ENCODE results near the gene LRP2BP. TPM values are rescaled to one million over a fixed set of nuclear protein-coding genes. Genes with fewer than 3 reads are reported as not detected.
"Not testable (repeated sequence)": the region's sequence is repeated elsewhere in the genome, so short reads cannot be mapped to it uniquely, and the experiment has no call there.

LRP2BP gene
- total and polyA plus RNA-seq, 2 experiments from 2014 or later, result 0.28 to 1.7 TPM

DNA sequence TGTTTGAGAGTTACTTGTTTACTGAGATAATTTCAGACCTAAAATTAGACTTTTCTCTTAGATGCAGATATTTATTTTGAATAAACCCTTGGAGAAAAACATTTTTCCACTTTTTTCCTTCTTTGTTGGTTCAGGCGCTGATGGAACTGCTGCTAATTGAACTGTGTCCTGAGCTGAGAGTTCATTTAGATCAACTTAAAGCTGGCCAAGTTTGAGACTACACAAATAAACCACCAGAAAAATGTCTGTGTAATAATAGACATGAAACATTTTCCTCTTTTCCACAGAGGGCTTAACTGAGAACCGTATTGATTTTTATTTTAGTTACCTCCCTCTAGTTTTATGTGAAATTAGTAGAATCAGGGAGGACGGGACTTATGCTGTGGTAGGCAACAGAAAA is 32.5 kb downstream of the LRP2BP start:
- H3K27ac Mint-ChIP-seq, result peak overlapping the region; percentile 15; the same call in 1 of the 2 replicates

DNA sequence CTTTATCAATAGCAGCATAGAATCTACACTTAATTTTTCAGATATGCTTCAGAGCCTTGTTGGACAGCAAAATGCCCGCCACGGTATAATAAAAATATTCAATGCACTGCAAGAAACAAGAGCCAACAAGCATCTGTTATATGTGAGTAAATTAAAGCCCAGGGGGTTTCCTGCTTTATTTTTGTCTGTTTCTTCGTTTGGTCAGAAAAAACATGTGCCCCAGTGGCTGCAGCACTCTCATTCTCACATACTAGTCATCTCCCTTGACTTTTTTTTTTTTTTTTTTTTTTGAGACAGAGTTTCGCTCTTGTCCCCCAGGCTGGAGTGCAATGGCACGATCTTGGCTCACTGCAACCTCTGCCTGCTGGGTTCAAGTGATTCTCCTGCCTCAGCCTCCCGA is 33.2 kb downstream of the LRP2BP start:
- not testable (repeated sequence) for H3K4me3 ChIP-seq; H3K36me3 Mint-ChIP-seq (ENCODE audit: low read depth); DNase-seq (ENCODE audit: low spot score); H3K36me3 ChIP-seq (ENCODE audit: insufficient read depth); H3K27me3 Mint-ChIP-seq (ENCODE audit: insufficient read depth, low read depth, poor library complexity); H4K20me1 ChIP-seq (replicated peaks; ENCODE audit: insufficient read depth); H3K79me2 ChIP-seq (replicated peaks; ENCODE audit: insufficient read depth); ATAC-seq; H3K27ac ChIP-seq (ENCODE audit: low read depth); H3K4me2 ChIP-seq; H3K9me3 Mint-ChIP-seq; H3K27ac Mint-ChIP-seq; H3K4me3 Mint-ChIP-seq; H3K9me2 ChIP-seq (ENCODE audit: insufficient read depth); H3K27me3 ChIP-seq (ENCODE audit: insufficient read depth); H3F3A ChIP-seq (replicated peaks; ENCODE audit: low read depth); H3K4me1 ChIP-seq (ENCODE audit: insufficient read depth); H2AFZ ChIP-seq
- peaks cover 15% of the 10 kb centered on the region for H3K4me1 Mint-ChIP-seq

More for the DNA sequence above, 32.5 kb downstream of the LRP2BP start:
- Histone ChIP-seq H3K4me2 (no peak overlapping the region), H3F3A (replicated peaks; ENCODE audit: low read depth) (no peaks in the 10 kb centered on the region), H3K4me3 (no peak overlapping the region), H2AFZ (no peak overlapping the region), H4K20me1 (replicated peaks; ENCODE audit: insufficient read depth) (no peaks in the 10 kb centered on the region), H3K4me1 (ENCODE audit: insufficient read depth) (peaks cover 6% of the 10 kb centered on the region; the same call in 1 of the 2 replicates), H3K27me3 (ENCODE audit: insufficient read depth) (no peaks in the 10 kb centered on the region), H3K79me2 (replicated peaks; ENCODE audit: insufficient read depth) (no peaks in the 10 kb centered on the region), H3K36me3 (ENCODE audit: insufficient read depth) (no peaks in the 10 kb centered on the region), H3K9me2 (ENCODE audit: insufficient read depth) (no peaks in the 10 kb centered on the region), H3K27ac (ENCODE audit: low read depth) (no peak overlapping the region)
- no peak for TF ChIP-seq ZNF331 (CRISPR knock-in tag; IDR thresholded peaks at IDR 0.05; ENCODE audit: low read depth)
- H3K4me3 Mint-ChIP-seq, result no peak overlapping the region
- H3K36me3 Mint-ChIP-seq (ENCODE audit: low read depth), result peaks cover 3% of the 10 kb centered on the region; the same call in 1 of the 3 replicates
- H3K4me1 Mint-ChIP-seq, result peaks cover 15% of the 10 kb centered on the region
- no peaks in the 10 kb centered on the region for H3K27me3 Mint-ChIP-seq (ENCODE audit: insufficient read depth, low read depth, poor library complexity)
- no peaks in the 10 kb centered on the region for H3K9me3 Mint-ChIP-seq
- DNase-seq (ENCODE audit: low spot score), result no peak
- no peak for ATAC-seq

DNA sequence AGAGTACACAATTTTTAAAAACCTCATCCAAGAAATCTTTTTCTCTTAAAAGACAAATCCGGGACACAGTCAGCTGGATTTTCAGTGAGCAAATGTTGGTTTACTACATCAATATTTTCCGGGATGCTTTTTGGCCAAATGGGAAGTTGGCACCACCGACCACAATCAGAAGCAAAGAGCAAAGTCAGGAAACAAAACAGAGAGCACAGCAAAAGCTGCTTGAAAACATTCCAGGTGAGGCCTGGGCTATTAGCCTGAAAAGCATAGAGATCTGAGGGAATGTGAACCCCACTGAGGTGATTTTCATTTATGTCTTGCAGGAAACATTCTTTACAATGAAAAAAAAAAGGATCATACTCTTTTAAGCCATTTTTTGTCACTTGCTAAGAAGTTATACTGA is 33.9 kb downstream of the LRP2BP start:
- H3K4me1 ChIP-seq (ENCODE audit: insufficient read depth), result peaks cover 6% of the 10 kb centered on the region; the same call in 1 of the 2 replicates
- no peak overlapping the region for H2AFZ ChIP-seq
- no peaks in the 10 kb centered on the region for H3F3A ChIP-seq (replicated peaks; ENCODE audit: low read depth)
- peaks cover 3% of the 10 kb centered on the region; the same call in 1 of the 3 replicates for H3K36me3 Mint-ChIP-seq (ENCODE audit: low read depth)
- no peak overlapping the region; the same call in 1 of the 2 replicates for H3K27ac Mint-ChIP-seq
- H4K20me1 ChIP-seq (replicated peaks; ENCODE audit: insufficient read depth), result no peaks in the 10 kb centered on the region
- H3K27ac ChIP-seq (ENCODE audit: low read depth), result peak overlapping the region; percentile 32; the same call in 1 of the 2 replicates
- H3K4me3 Mint-ChIP-seq, result no peak overlapping the region
- H3K79me2 ChIP-seq (replicated peaks; ENCODE audit: insufficient read depth), result no peaks in the 10 kb centered on the region
- peak; percentile 27 for DNase-seq (ENCODE audit: low spot score)
- no peaks in the 10 kb centered on the region for H3K9me3 Mint-ChIP-seq
- no peaks in the 10 kb centered on the region for H3K27me3 Mint-ChIP-seq (ENCODE audit: insufficient read depth, low read depth, poor library complexity)
- TF ChIP-seq, protein P1, sequence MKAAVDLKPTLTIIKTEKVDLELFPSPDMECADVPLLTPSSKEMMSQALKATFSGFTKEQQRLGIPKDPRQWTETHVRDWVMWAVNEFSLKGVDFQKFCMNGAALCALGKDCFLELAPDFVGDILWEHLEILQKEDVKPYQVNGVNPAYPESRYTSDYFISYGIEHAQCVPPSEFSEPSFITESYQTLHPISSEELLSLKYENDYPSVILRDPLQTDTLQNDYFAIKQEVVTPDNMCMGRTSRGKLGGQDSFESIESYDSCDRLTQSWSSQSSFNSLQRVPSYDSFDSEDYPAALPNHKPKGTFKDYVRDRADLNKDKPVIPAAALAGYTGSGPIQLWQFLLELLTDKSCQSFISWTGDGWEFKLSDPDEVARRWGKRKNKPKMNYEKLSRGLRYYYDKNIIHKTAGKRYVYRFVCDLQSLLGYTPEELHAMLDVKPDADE (IDR thresholded peaks at IDR 0.05), result no peak
- H3K4me2 ChIP-seq, result no peak overlapping the region
- no peaks in the 10 kb centered on the region for H3K9me2 ChIP-seq (ENCODE audit: insufficient read depth)
- no peak overlapping the region for H3K4me3 ChIP-seq
- ATAC-seq, result peak; percentile 44; the same call in 2 of the 3 replicates
- peaks cover 15% of the 10 kb centered on the region for H3K4me1 Mint-ChIP-seq
- no peaks in the 10 kb centered on the region for H3K36me3 ChIP-seq (ENCODE audit: insufficient read depth)
- H3K27me3 ChIP-seq (ENCODE audit: insufficient read depth), result no peaks in the 10 kb centered on the region

DNA sequence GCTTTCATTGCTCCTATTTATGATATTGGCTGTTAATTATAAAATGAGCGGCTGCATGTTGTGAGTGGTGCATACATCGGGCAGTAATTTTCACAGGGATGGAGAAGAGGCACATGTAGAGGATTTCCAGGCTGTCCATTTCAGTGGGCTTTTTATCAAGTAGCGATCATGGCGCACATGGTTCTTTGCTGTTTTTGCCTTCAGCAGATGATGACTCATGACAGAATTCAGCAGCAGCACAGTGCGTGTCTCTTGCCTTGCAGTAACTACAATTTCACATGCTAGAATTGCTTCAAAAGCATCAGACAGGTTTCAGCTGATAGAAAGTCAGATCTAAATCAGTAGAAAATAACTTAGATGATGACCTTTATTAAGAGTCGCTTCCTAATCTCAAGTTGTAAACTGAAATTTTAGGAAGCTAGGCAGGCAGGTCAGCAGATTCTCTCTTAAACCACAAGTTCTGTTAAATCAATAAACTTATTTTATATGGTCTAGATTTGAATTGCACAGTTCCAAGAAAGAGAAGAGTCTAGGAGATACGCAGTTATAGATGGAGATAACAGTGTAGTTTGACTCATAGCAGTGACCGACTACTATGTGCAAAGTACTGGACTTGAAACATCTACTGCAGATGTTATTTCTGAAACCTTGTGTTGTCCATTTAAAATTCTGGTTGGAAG is 35.8 kb downstream of the LRP2BP start:
- Histone ChIP-seq H3K79me2 (replicated peaks; ENCODE audit: insufficient read depth) (no peaks in the 10 kb centered on the region), H3F3A (replicated peaks; ENCODE audit: low read depth) (no peaks in the 10 kb centered on the region), H3K4me2 (no peak overlapping the region), H4K20me1 (replicated peaks; ENCODE audit: insufficient read depth) (no peaks in the 10 kb centered on the region), H2AFZ (no peak overlapping the region), H3K9me2 (ENCODE audit: insufficient read depth) (no peaks in the 10 kb centered on the region), H3K36me3 (ENCODE audit: insufficient read depth) (no peaks in the 10 kb centered on the region), H3K4me1 (ENCODE audit: insufficient read depth) (peaks cover 6% of the 10 kb centered on the region; the same call in 1 of the 2 replicates), H3K4me3 (no peak overlapping the region), H3K27me3 (ENCODE audit: insufficient read depth) (no peaks in the 10 kb centered on the region), H3K27ac (ENCODE audit: low read depth) (no peak overlapping the region)
- DNase-seq (ENCODE audit: low spot score), result no peak
- H3K27me3 Mint-ChIP-seq (ENCODE audit: insufficient read depth, low read depth, poor library complexity), result no peaks in the 10 kb centered on the region
- H3K4me3 Mint-ChIP-seq, result no peak overlapping the region
- H3K4me1 Mint-ChIP-seq, result peaks cover 15% of the 10 kb centered on the region
- H3K27ac Mint-ChIP-seq, result no peak overlapping the region
- H3K36me3 Mint-ChIP-seq (ENCODE audit: low read depth), result peaks cover 3% of the 10 kb centered on the region; the same call in 1 of the 3 replicates
- ATAC-seq, result no peak
- H3K9me3 Mint-ChIP-seq, result no peaks in the 10 kb centered on the region
- TF ChIP-seq NANOG (IDR thresholded peaks at IDR 0.05; ENCODE audit: borderline replicate concordance) (no peak), STAT1 (IDR thresholded peaks at IDR 0.05; ENCODE audit: unreplicated experiment) (no peak), EZH2 (IDR thresholded peaks at IDR 0.05; ENCODE audit: low read depth, unreplicated experiment) (no peak), ZNF114 (CRISPR knock-in tag; IDR thresholded peaks at IDR 0.05) (no peak)
- TF ChIP-seq, protein P2, sequence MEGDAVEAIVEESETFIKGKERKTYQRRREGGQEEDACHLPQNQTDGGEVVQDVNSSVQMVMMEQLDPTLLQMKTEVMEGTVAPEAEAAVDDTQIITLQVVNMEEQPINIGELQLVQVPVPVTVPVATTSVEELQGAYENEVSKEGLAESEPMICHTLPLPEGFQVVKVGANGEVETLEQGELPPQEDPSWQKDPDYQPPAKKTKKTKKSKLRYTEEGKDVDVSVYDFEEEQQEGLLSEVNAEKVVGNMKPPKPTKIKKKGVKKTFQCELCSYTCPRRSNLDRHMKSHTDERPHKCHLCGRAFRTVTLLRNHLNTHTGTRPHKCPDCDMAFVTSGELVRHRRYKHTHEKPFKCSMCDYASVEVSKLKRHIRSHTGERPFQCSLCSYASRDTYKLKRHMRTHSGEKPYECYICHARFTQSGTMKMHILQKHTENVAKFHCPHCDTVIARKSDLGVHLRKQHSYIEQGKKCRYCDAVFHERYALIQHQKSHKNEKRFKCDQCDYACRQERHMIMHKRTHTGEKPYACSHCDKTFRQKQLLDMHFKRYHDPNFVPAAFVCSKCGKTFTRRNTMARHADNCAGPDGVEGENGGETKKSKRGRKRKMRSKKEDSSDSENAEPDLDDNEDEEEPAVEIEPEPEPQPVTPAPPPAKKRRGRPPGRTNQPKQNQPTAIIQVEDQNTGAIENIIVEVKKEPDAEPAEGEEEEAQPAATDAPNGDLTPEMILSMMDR (conservative IDR thresholded peaks at IDR 0.05; ENCODE audit: low read depth in 2 of 2), result no peak
